KMS-11 (cell line): ENCODE measurements around the gene SOSTDC1.

Source experiments
- H2AFZ ChIP-seq: fragments of 200-600 bp; sonication (generic); 2 replicates; pipeline ENCODE4 v1.6.1; 2016; ENCODE audit warnings: antibody characterized with exemption, mixed run types, low read depth
- H3K27ac ChIP-seq: fragments of 200-600 bp; sonication (generic); 2 replicates; pipeline ENCODE4 v1.6.1; 2016; ENCODE audit warnings: mild to moderate bottlenecking, mixed run types
- H3K27me3 ChIP-seq: fragments of 200-600 bp; sonication (generic); 2 replicates; pipeline ENCODE4 v1.6.1; 2017; ENCODE audit warnings: mild to moderate bottlenecking, low read depth, mixed run types, moderate library complexity; ENCODE audit not compliant: insufficient read depth
- H3K36me3 ChIP-seq: fragments of 200-600 bp; sonication (generic); 2 replicates; pipeline ENCODE4 v1.6.1; 2017; ENCODE audit warnings: mild to moderate bottlenecking, mixed run types; ENCODE audit not compliant: insufficient read depth
- H3K4me1 ChIP-seq: fragments of 200-600 bp; sonication (generic); 2 replicates; pipeline ENCODE4 v1.6.1; 2016; ENCODE audit warnings: mild to moderate bottlenecking, low read depth, mixed run types; ENCODE audit not compliant: poor library complexity, severe bottlenecking
- H3K4me2 ChIP-seq: fragments of 200-600 bp; sonication (generic); 2 replicates; pipeline ENCODE4 v1.7.0; 2016; ENCODE audit warnings: mild to moderate bottlenecking, mixed run types
- H3K4me3 ChIP-seq: fragments of 200-600 bp; sonication (generic); IDR thresholded peaks from 2 replicates; pipeline ENCODE4 v1.6.1; 2017; ENCODE audit warnings: low read depth, low read length, mixed read lengths; ENCODE audit not compliant: insufficient read depth
- H3K79me2 ChIP-seq: fragments of 200-600 bp; sonication (generic); 2 replicates; pipeline ENCODE4 v1.6.1; 2016; ENCODE audit warnings: low read depth, mixed run types; ENCODE audit not compliant: insufficient read depth
- H3K9ac ChIP-seq: fragments of 200-600 bp; sonication (generic); 2 replicates; pipeline ENCODE4 v1.6.1; 2016; ENCODE audit warnings: mild to moderate bottlenecking, mixed run types
- H4K20me1 ChIP-seq: fragments of 200-600 bp; sonication (generic); 2 replicates; pipeline ENCODE4 v1.6.1; 2016; ENCODE audit warnings: mild to moderate bottlenecking, mixed run types; ENCODE audit not compliant: insufficient read depth
- CTCF ChIP-seq: fragments of 200-600 bp; sonication (generic); conservative IDR thresholded peaks from 2 replicates; pipeline ENCODE4 v1.6.1; 2017; ENCODE audit warnings: low read depth, mild to moderate bottlenecking, antibody characterized with exemption, low read length, moderate library complexity, mixed read lengths

SOSTDC1 gene

DNA sequence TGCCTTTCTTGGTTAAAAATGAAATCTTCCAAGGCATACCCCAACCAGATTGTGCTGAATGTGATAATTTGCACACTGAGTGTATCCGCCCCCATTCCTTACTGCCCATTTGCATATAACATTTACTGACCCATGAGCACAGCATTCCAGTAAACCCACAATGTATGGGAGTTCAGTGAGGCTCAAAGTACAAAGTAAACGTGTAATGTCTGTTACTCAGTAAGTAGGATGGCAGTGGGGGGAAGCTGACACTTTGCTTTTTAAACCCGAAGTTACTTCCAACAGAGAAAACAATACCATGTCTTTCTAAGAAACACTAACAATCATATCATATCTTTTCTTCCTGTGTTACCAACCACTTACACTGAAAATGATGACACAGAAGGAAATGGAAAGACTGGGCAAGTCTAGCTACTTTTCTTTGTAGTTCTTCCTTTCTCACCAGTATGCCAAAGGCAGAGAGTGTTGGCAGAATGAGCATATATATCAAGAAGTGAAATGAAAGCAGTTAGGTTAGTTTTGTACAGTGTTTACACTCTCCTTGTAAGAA lies 27.1 kb upstream of the SOSTDC1 start:
- Histone ChIP-seq H3K4me3 (no peak overlapping the region), H3K27ac (no peak overlapping the region), H4K20me1 (no peaks in the 10 kb centered on the region), H3K36me3 (no peaks in the 10 kb centered on the region), H3K9ac (no peak overlapping the region), H3K27me3 (no peaks in the 10 kb centered on the region), H3K79me2 (no peaks in the 10 kb centered on the region), H3K4me1 (no peaks in the 10 kb centered on the region), H3K4me2 (no peak overlapping the region), H2AFZ (no peak overlapping the region)
- no peak for TF ChIP-seq CTCF

DNA sequence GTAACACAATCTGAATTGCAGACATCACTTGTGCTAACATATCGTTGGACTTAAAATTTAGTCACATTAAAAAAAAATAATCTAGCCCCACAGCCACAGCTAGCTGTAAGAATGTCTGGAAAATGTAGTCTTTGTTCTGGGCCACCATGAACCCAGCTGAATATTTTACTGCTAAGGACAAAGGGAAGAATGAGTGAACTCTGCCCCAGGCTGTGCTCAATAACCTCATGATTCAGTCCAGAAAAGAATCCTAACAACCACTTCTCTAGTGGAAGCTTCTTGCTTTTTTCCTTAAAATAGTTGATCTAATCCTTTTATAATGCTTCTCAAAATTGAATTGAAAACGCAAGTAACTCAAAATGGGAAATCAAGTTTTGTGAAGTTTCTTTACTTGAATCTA lies 25.6 kb upstream of the SOSTDC1 start:
- no peak for TF ChIP-seq CTCF
- Histone ChIP-seq H3K27ac (no peak overlapping the region), H3K4me3 (no peak overlapping the region), H4K20me1 (no peaks in the 10 kb centered on the region), H3K36me3 (no peaks in the 10 kb centered on the region), H3K4me2 (no peak overlapping the region), H3K79me2 (no peaks in the 10 kb centered on the region), H3K9ac (no peak overlapping the region), H2AFZ (no peak overlapping the region), H3K27me3 (no peaks in the 10 kb centered on the region), H3K4me1 (no peaks in the 10 kb centered on the region)

- Histone ChIP-seq H2AFZ (no peak overlapping the region), H3K4me2 (no peak overlapping the region), H3K27ac (no peak overlapping the region)
Measured at GRCh38 chr7:16484453-16485158, 19.1 kb upstream of the SOSTDC1 start.

GRCh38 chr7:16479591-16479990 lies 14.1 kb upstream of the SOSTDC1 start:
- no peak for TF ChIP-seq CTCF
- Histone ChIP-seq H3K4me3 (no peak overlapping the region), H3K9ac (no peak overlapping the region), H3K36me3 (no peaks in the 10 kb centered on the region), H2AFZ (no peak overlapping the region), H3K4me1 (no peaks in the 10 kb centered on the region), H4K20me1 (no peaks in the 10 kb centered on the region), H3K27me3 (no peaks in the 10 kb centered on the region), H3K4me2 (no peak overlapping the region), H3K27ac (no peak overlapping the region), H3K79me2 (no peaks in the 10 kb centered on the region)

More at GRCh38 chr7:16484453-16485158, 19.1 kb upstream of the SOSTDC1 start:
- H4K20me1 ChIP-seq = no peaks in the 10 kb centered on the region
- no peak for TF ChIP-seq CTCF
- no peaks in the 10 kb centered on the region for H3K79me2 ChIP-seq
- no peaks in the 10 kb centered on the region for H3K36me3 ChIP-seq
- no peaks in the 10 kb centered on the region for H3K27me3 ChIP-seq
- H3K4me1 ChIP-seq = no peaks in the 10 kb centered on the region
- H3K4me3 ChIP-seq = no peak overlapping the region
- H3K9ac ChIP-seq = no peak overlapping the region
